HG02943 (cell line): ENCODE measurements around the gene PRKCZ.
"Not testable (repeated sequence)": the region's sequence is repeated elsewhere in the genome, so short reads cannot be mapped to it uniquely, and the experiment has no call there.

Experiments
- ATAC-seq: cut with Tn5 transposase; IDR thresholded peaks from one replicate; pipeline ENCODE4 v1.9.1; 2021; ENCODE audit warnings: mild to moderate bottlenecking, low read depth, moderate library complexity; ENCODE audit not compliant: unreplicated experiment

The PRKCZ gene

GRCh38 chr1:2130156-2130555 is 79.9 kb downstream of the PRKCZ start:
- ATAC-seq: no peak

- no peak for ATAC-seq
Measured at GRCh38 chr1:2130871-2131289, 80.7 kb downstream of the PRKCZ start.

- ATAC-seq: no peak
Measured at GRCh38 chr1:2132222-2133038, 82.2 kb downstream of the PRKCZ start.

GRCh38 chr1:2133039-2133878 is 83.0 kb downstream of the PRKCZ start:
- ATAC-seq: peak; percentile 74

GRCh38 chr1:2133879-2134215 is 83.6 kb downstream of the PRKCZ start:
- no peak for ATAC-seq

- no peak for ATAC-seq
Measured at GRCh38 chr1:2134266-2134620, 84.0 kb downstream of the PRKCZ start.

- no peak for ATAC-seq
Measured at GRCh38 chr1:2134621-2135307, 84.6 kb downstream of the PRKCZ start.

GRCh38 chr1:2135441-2135841 is 85.2 kb downstream of the PRKCZ start:
- ATAC-seq: no peak

- no peak for ATAC-seq
Measured at GRCh38 chr1:2135941-2136340, 85.7 kb downstream of the PRKCZ start.

GRCh38 chr1:2136386-2137235 is 86.4 kb downstream of the PRKCZ start:
- ATAC-seq: no peak

- ATAC-seq: no peak
Measured at GRCh38 chr1:2137257-2138121, 87.3 kb downstream of the PRKCZ start.

GRCh38 chr1:2139156-2139555 is 88.9 kb downstream of the PRKCZ start:
- not testable (repeated sequence) for ATAC-seq

- no peak for ATAC-seq
Measured at GRCh38 chr1:2141025-2141424, 90.8 kb downstream of the PRKCZ start.

GRCh38 chr1:2143814-2144500 is 93.7 kb downstream of the PRKCZ start:
- no peak for ATAC-seq

GRCh38 chr1:2144501-2145090 is 94.4 kb downstream of the PRKCZ start:
- no peak for ATAC-seq

- no peak for ATAC-seq
Measured at GRCh38 chr1:2145946-2146835, 96.0 kb downstream of the PRKCZ start.

GRCh38 chr1:2146836-2147517 is 96.8 kb downstream of the PRKCZ start:
- no peak for ATAC-seq
